AML-193 (cell line): ENCODE results near the gene CDCA4.
"Not testable (repeated sequence)": the region's sequence is repeated elsewhere in the genome, so short reads cannot be mapped to it uniquely, and the experiment has no call there.

ENCODE experiments used
- DNase-seq, 2 experiments: peaks; one replicate each; lab custom pipeline; 2025; lab: John Stamatoyannopoulos, UW

Gene CDCA4

DNA sequence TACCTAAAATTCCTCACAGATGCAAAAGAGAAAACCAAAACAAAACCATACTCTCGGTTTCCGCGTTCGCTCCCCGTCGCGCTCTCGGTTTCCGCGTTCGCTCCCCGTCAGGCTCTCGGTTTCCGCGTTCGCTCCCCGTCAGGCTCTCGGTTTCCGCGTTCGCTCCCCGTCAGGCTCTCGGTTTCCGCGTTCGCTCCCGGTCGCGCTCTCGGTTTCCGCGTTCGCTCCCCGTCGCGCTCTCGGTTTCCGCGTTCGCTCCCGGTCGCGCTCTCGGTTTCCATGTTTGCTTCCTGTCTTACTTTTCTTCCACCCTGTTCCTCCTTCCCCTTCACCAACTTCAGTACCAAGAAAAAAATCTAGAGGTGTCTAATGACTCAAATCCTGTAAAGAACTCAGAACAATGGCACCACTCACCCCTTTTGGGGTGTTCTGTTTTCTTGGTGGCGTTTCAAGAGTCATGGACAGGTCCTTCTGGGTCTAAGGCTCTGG, 12.6 kb upstream of the CDCA4 start:
- not testable (repeated sequence) for DNase-seq

- DNase-seq, result not testable (repeated sequence)
Measured at GRCh38 chr14:105032451-105032901, 11.6 kb upstream of the CDCA4 start.

DNA sequence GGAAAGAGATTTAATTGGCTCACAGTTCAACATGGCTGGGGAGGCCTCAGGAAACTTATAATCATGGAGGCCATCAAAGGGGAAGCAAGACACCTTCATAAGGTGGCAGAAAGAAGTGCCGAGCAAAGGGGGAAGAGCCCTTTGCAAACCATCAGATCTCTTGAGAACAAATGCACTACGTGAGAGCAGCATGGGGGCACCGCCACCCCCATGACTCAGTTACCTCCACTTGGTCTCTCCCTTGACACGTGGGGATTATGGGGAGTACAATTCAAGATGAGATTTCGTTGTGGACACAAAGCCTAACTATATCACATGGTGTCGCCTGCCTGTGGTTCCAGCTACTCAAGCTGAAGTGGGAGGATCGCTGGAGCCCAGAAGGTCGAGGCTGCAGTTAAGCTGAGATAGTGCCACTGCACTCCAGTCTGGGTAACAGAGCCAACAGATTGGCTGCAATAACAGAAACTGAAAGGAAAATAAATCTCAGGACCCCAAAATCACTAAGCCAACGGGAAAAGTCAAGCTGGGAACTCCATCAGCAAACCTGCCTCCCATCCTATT, 10.0 kb upstream of the CDCA4 start:
- DNase-seq, result no peak

- DNase-seq, result no peak
Measured at GRCh38 chr14:105030194-105030593, 9.3 kb upstream of the CDCA4 start.

DNA sequence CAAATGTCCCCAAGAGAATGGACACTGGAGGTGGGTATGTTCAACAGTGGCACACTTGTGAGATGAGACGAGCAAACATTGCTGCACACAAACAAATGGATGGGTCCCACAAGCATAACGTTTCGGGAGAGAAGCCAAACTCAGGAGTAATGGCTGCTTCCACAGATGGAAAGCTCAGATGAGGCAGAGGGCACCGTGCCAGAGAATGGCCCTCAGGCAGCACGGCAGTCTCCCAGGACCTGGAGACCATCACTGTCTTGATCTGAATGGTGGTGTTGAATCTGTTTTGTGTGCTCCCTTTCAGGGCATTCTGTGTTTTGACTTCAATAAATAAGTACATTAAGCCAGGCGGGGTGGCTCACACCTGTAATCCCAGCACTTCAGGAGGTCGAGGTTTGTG, 8.5 kb upstream of the CDCA4 start:
- DNase-seq, result no peak

GRCh38 chr14:105028251-105028927, 7.5 kb upstream of the CDCA4 start:
- DNase-seq, result no peak

- DNase-seq, result not testable (repeated sequence)
Measured at GRCh38 chr14:105027718-105028117, 6.8 kb upstream of the CDCA4 start.

GRCh38 chr14:105026802-105027563, 6.1 kb upstream of the CDCA4 start:
- no peak for DNase-seq

DNA sequence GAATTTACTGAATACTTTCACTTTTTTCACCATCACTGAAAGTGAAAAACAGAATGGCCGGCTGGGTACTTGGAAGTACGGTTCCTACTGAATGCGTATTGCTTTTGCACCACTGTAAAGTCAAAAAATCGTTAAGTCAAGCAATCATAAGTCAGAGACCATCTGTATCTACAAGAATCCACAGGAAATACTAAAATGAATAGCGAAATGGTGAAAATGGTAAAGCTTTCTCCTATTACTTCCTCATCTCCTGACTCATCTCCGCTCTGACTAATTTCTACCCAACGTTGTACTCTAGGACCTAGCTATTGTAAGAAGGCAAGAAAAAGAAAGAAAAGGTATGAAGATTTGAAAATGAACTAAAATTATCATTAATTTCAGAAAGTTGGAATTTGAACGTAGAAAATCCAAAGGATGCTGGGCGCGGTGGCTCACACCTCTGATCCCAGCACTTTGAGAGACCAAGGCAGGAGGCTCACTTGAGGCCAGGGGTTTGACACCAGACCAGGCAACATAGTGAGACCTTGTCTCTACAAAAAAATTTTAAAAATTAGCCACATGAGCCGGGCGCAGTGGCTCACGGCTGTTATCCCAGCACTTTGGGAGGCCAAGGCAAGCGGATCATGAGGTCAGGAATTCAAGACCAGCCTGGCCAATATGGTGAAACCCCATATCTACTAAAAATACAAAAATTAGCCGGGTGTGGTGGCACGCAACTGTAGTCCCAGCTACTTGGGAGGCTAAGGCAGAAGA, 5.3 kb upstream of the CDCA4 start:
- peak; percentile 64 to 79 for DNase-seq

GRCh38 chr14:105025429-105025828, 4.5 kb upstream of the CDCA4 start:
- DNase-seq, result no peak

DNA sequence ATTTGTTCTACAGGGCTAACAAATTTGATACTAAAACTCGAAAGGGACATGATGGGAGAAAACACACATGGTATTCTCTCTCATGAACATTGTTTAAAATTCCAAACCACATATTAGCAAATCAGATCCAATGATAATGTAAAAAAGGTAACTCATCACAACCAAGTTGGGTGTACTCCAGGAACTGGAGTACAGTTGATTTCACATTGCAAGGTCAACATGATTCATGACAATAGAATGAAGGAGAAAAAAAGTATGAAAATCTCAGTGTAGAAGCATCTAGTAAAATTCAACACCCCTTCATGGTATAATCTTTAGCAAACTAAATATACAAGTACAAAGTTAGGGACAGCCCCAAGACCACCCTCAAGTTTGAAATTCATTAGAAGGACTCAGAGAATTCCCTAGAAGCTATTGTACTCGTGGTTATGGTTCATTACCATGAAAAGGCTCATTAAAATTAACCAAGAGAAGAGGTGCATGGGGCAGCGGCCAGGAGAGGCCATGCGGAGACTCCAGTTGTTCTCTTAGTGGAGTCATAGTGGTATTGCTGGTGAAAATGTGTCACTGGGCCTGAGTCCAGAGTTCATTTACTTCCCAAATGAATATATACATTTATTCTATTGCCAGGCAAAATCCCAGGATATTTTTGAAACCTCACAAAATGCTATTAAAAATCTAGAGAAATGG, 3.1 kb upstream of the CDCA4 start:
- no peak for DNase-seq

GRCh38 chr14:105023144-105023543, 2.3 kb upstream of the CDCA4 start:
- no peak for DNase-seq

GRCh38 chr14:105022276-105022670, 1.4 kb upstream of the CDCA4 start:
- DNase-seq, result no peak

DNA sequence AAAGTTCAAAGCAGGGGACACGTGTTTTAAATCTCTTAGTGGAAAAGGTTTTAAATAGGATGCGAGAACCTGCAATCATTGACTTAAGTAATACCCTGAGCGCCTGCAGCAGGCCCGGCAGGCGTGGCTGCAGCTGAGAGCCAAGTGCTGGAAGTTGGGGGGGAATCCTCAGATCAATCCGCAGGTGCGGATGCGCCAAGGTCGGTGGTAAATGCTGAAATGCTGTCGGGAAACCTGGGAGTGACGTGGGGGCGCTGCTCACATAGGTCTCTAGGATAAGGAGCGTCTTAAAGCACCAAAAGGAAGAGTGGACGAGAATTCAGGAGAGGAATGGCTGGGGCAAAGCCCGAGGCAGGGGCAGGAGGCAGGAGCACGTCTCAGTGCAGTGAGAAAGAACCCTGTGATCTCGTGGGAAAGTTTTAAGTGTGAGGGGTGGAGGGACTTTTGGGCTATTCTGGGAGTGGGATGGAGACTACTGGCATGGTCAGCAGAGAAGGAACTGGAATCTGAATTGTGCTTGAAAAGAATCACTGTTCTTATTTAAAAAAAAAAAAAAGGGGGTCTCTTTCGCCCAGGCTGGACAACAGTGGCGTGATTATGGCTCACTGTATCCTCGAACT, 883 bp upstream of the CDCA4 start:
- DNase-seq, result peak in 1 of 2 experiments; percentile 59

- no peak for DNase-seq
Measured at GRCh38 chr14:105019861-105020814, 745 bp downstream of the CDCA4 start.

DNA sequence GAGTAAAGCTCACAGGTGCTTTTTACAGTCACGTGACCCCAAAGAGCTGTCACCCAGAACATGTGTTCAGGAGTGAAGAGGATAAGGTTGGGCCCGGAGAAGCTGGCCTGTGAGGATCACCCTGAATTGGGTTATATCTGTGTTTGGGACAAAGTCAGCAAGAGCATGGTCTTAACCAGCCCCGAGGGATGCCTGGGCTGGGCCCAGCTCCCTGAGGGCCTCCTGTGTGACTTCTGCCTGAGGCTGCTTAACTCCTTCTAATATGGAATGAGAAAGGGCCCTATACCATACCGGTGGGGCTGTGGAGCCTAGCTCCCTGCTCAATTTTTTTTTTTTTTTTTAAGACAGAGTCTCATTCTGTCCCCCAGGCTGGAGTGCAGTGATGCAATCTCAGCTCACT, 2.5 kb downstream of the CDCA4 start:
- no peak for DNase-seq

DNA sequence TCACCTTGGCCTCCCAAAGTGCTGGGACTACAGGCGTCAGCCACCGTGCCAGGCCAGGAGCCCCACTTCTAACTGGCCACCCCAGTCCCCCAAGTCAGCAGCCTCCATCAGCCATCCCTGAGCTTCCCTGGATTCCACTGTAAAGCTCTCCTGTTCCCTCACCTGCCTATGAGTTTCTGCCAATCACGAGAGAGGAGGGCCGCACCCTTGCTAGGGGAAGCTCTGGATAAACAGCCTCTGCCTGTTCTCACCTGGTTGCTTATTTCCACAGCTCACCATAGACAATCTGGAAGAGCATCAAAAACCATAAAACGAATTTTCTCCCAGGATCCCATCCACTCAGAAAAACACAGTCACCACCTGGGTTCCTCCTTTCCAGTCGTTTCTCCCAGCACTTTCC, 5.0 kb downstream of the CDCA4 start:
- DNase-seq, result no peak

DNA sequence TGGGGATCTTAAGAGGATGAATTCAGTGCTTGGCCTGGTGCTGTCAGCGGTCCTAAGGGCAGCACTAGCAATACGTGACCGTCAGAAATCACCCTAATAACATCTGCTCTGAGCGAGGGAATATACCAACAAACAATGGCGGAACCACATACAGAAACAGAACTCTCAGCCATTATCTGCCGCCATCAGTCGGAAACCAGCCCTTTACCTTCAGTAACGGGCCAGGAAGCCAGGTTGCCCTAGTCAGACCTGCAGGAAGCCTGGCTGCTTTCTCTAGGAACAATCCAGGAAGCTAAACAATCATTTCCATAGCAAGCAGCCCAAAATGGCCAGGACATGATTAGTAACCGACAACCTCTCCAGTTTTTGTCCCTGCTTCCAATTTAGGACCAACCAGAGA, 5.6 kb downstream of the CDCA4 start:
- no peak for DNase-seq

GRCh38 chr14:105014631-105015030, 6.3 kb downstream of the CDCA4 start:
- DNase-seq, result no peak

DNA sequence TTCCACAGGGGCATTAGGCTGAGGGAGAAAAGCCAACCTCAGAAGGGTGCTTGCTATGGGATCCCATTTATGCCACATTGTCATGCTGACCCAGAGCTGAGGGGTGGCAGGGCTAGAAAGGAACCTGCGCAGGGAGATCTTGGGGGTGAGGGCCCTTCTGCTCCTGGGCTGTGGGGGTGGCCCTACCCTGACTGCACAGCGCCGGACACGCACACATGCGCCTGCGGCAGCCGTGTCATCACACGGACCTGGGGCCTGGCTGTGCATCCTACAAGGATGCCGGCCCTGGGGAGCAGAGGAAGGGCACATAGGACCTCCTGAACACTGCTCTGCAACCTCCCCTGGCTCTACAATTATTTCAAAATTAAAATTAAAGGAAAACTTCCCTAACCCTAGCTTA, 6.9 kb downstream of the CDCA4 start:
- no peak for DNase-seq
